HepG2 (cell line): ENCODE measurements around the gene UCP2. TPM values are rescaled to one million over a fixed set of nuclear protein-coding genes. Genes with fewer than 3 reads are reported as not detected.

ENCODE experiments used
- ATAC-seq: fragments of 200-7000 bp; cut with Tn5 transposase; 3 replicates; pipeline ENCODE4 v1.9.1; 2020; ENCODE audit warnings: mild to moderate bottlenecking, moderate library complexity
- BruUV-seq: library from RNA; stranded (reverse); fragments of 400-500 nt; replicated peaks from 2 replicates; lab custom pipeline; 2021; lab: Mats Ljungman, UMichigan
- CTCF ChIA-PET: fragments of 300-600 bp; formaldehyde crosslinking; extraction: SDS; loops from one replicate; lab custom pipeline; 2021; ENCODE audit warnings: low total read pairs, inconsistent platforms, low intra/inter-chr PET ratio; lab: Yijun Ruan, JAX
- POLR2A ChIA-PET: fragments of 350-600 bp; sonication (Branson Sonifier 250); formaldehyde crosslinking; loops from one replicate; lab custom pipeline; 2020; ENCODE audit warnings: antibody characterized with exemption, inconsistent platforms; lab: Yijun Ruan, JAX
- DNase-seq: peaks from one replicate; pipeline ENCODE4 v3.0.0-alpha.2; 2015; ENCODE audit warnings: low spot score
- FAIRE-seq: peaks from 3 replicates; lab custom pipeline; 2011; peaks lifted over from hg19 to GRCh38; lab: Jason Lieb, UNC
- H2AFZ ChIP-seq: one replicate; pipeline ENCODE4 v1.6.1; 2011; ENCODE audit warnings: low read length, inconsistent platforms
- H3K27ac ChIP-seq: fragments of 300-600 bp; 3 replicates; pipeline ENCODE4 v1.8.0; 2011; ENCODE audit warnings: mixed run types, mild to moderate bottlenecking, mixed read lengths, low read length, inconsistent platforms; ENCODE audit not compliant: insufficient read depth; ENCODE audit errors: extremely low read length
- H3K27me3 ChIP-seq, 2 experiments: fragments of 200-600 bp in 1 of 2; 2 replicates in 1 of 2; 3 replicates in 1 of 2; pipeline versions ENCODE4 v1.6.0 to v1.8.0; 2011; ENCODE audit warnings: low read length in 2 of 2, mild to moderate bottlenecking in 2 of 2, moderate library complexity in 2 of 2, inconsistent platforms in 1 of 2; ENCODE audit not compliant: insufficient read depth in 2 of 2, control insufficient read depth in 1 of 2
- H3K36me3 ChIP-seq, 2 experiments: fragments of 200-600 bp in 1 of 2; replicated peaks in 1 of 2; 2 replicates in 1 of 2; 3 replicates in 1 of 2; pipeline versions ENCODE4 v1.5.1 to v1.8.0; 2011; ENCODE audit warnings: low read length in 2 of 2, inconsistent platforms in 1 of 2; ENCODE audit not compliant: insufficient read depth in 2 of 2, control insufficient read depth in 1 of 2
- H3K4me1 ChIP-seq: 2 replicates; pipeline ENCODE4 v1.5.1; 2012; ENCODE audit warnings: low read length, inconsistent platforms; ENCODE audit not compliant: insufficient read depth
- H3K4me2 ChIP-seq: 2 replicates; pipeline ENCODE4 v1.6.0; 2011; ENCODE audit warnings: low read depth, low read length, inconsistent platforms
- H3K4me3 ChIP-seq, 3 experiments: fragments of 200-600 bp in 1 of 3; sonication (generic), shearing (Covaris generic) in 1 of 3; replicated peaks in 1 of 3; 2 replicates each; pipeline ENCODE4 v1.5.1; 2011 to 2016; ENCODE audit warnings: low read length in 3 of 3, inconsistent platforms in 2 of 3, low read depth in 2 of 3, mild to moderate bottlenecking in 2 of 3, control low read depth in 1 of 3, mixed read lengths in 1 of 3; ENCODE audit not compliant: insufficient read depth in 1 of 3
- H3K79me2 ChIP-seq: one replicate; pipeline ENCODE4 v1.6.1; 2011; ENCODE audit warnings: low read length, inconsistent platforms; ENCODE audit not compliant: insufficient read depth
- H3K9ac ChIP-seq: 2 replicates; pipeline ENCODE4 v1.6.0; 2011; ENCODE audit warnings: mild to moderate bottlenecking, low read depth, low read length, inconsistent platforms; ENCODE audit not compliant: insufficient read depth
- H3K9me3 ChIP-seq: 2 replicates; pipeline ENCODE4 v1.5.1; 2012; ENCODE audit warnings: mild to moderate bottlenecking, low read length
- H4K20me1 ChIP-seq: 2 replicates; pipeline ENCODE4 v1.6.0; 2011; ENCODE audit warnings: inconsistent platforms, mild to moderate bottlenecking, low read length, moderate library complexity; ENCODE audit not compliant: insufficient read depth
- CREBL2 ChIP-seq: sonication (generic); formaldehyde crosslinking; IDR thresholded peaks from 2 replicates; pipeline ENCODE4 v1.8.1; 2023; ENCODE audit warnings: missing genetic modification reagents, mild to moderate bottlenecking, borderline replicate concordance
- ERF ChIP-seq: IDR thresholded peaks from 2 replicates; pipeline ENCODE4 v1.6.1; 2018; ENCODE audit warnings: missing biosample characterization, missing genetic modification reagents
- JDP2 ChIP-seq: sonication (generic); formaldehyde crosslinking; IDR thresholded peaks from 2 replicates; pipeline ENCODE4 v1.8.1; 2022; ENCODE audit warnings: missing genetic modification reagents, borderline replicate concordance
- MBD4 ChIP-seq: IDR thresholded peaks from 2 replicates; pipeline ENCODE4 v1.6.1; 2012; ENCODE audit warnings: low read length, inconsistent platforms, borderline replicate concordance
- POLR2AphosphoS5 ChIP-seq: IDR thresholded peaks from 2 replicates; pipeline ENCODE4 v1.6.1; 2012; ENCODE audit warnings: low read depth, low read length
- RAD51 ChIP-seq: fragments of 450-650 bp; IDR thresholded peaks from 2 replicates; pipeline ENCODE4 v1.6.1; 2016; ENCODE audit warnings: borderline replicate concordance
- SKIL ChIP-seq: sonication (generic); formaldehyde crosslinking; IDR thresholded peaks from 2 replicates; pipeline ENCODE4 v1.8.0; 2022; ENCODE audit warnings: missing genetic modification reagents, mild to moderate bottlenecking, moderate library complexity, borderline replicate concordance
- TBL1XR1 ChIP-seq: fragments of 150-350 bp; IDR thresholded peaks from 2 replicates; pipeline ENCODE4 v1.6.1; 2014; ENCODE audit warnings: borderline replicate concordance, low read length; ENCODE audit not compliant: partially characterized antibody
- ZNF264 ChIP-seq: sonication (generic); formaldehyde crosslinking; IDR thresholded peaks from 2 replicates; pipeline ENCODE4 v1.4.0; 2020; ENCODE audit warnings: missing genetic modification reagents
- ZNF274 ChIP-seq: sonication (generic); formaldehyde crosslinking; IDR thresholded peaks from 2 replicates; pipeline ENCODE4 v1.5.1; 2020; ENCODE audit warnings: mild to moderate bottlenecking, missing genetic modification reagents
- ZNF549 ChIP-seq: sonication (generic); formaldehyde crosslinking; IDR thresholded peaks from 2 replicates; pipeline ENCODE4 v1.5.0; 2020; ENCODE audit warnings: missing genetic modification reagents
- ZNF605 ChIP-seq: sonication (generic); formaldehyde crosslinking; IDR thresholded peaks from 2 replicates; pipeline ENCODE4 v1.8.0; 2022; ENCODE audit warnings: mild to moderate bottlenecking, missing genetic modification reagents
- ZNF891 ChIP-seq: sonication (generic); formaldehyde crosslinking; IDR thresholded peaks from 2 replicates; pipeline ENCODE4 v1.5.0; 2020; ENCODE audit warnings: mild to moderate bottlenecking, missing genetic modification reagents
- ZSCAN5A ChIP-seq: sonication (generic); formaldehyde crosslinking; IDR thresholded peaks from 2 replicates; pipeline ENCODE4 v1.8.0; 2022; ENCODE audit warnings: mild to moderate bottlenecking, missing genetic modification reagents, borderline replicate concordance
- WGBS: methylation state at CpG from one replicate; pipeline ENCODE4 v1.1.6; 2017; ENCODE audit warnings: low lambda C conversion rate; 5-methylcytosine and 5-hydroxymethylcytosine counted together
- in situ Hi-C: cut with HindIII; loops from 2 replicates; pipeline ENCODE4 v1.10.0; 2017; ENCODE audit warnings: low pct_unique_long_range_greater_than_20kb; ENCODE audit not compliant: extremely low pct_ligation_motif_present
- intact Hi-C: fragments of 100-400 bp; cut with micrococcal nuclease; formaldehyde crosslinking; loops from one replicate; pipeline ENCODE4 v1.10.0; 2022; ENCODE audit not compliant: unreplicated experiment
- polyA plus RNA-seq, 8 experiments: library from polyadenylated mRNA; depleted of rRNA in 3 of 8; stranded (reverse) in 7 of 8; unstranded in 1 of 8; fragments of >200 nt; fragmentation: Illumina TruSeq in 4 of 8; extraction: Trizol in 4 of 8; gene quantifications; 2 replicates each; pipeline versions ENCODE4 v1.2.1 to v1.2.3, GENCODE V29; 2011 to 2016; ENCODE audit warnings: low read depth in 4 of 8, missing spikeins in 1 of 8, mixed read lengths in 1 of 8; ENCODE audit not compliant: insufficient read depth in 1 of 8
- total RNA-seq, 5 experiments: library from RNA; depleted of rRNA; stranded (reverse); fragments of >200 nt; fragmentation: Illumina TruSeq; extraction: Trizol; gene quantifications; 2 replicates each; pipeline ENCODE4 v1.2.3, GENCODE V29; 2016; ENCODE audit warnings: low read depth in 1 of 5

UCP2 gene
- total and polyA plus RNA-seq, 2 of the 13 experiments (the other 11 are each of a cell fraction or from before 2014, with no cell fraction given) = 2.7 to 3.2 TPM

DNA sequence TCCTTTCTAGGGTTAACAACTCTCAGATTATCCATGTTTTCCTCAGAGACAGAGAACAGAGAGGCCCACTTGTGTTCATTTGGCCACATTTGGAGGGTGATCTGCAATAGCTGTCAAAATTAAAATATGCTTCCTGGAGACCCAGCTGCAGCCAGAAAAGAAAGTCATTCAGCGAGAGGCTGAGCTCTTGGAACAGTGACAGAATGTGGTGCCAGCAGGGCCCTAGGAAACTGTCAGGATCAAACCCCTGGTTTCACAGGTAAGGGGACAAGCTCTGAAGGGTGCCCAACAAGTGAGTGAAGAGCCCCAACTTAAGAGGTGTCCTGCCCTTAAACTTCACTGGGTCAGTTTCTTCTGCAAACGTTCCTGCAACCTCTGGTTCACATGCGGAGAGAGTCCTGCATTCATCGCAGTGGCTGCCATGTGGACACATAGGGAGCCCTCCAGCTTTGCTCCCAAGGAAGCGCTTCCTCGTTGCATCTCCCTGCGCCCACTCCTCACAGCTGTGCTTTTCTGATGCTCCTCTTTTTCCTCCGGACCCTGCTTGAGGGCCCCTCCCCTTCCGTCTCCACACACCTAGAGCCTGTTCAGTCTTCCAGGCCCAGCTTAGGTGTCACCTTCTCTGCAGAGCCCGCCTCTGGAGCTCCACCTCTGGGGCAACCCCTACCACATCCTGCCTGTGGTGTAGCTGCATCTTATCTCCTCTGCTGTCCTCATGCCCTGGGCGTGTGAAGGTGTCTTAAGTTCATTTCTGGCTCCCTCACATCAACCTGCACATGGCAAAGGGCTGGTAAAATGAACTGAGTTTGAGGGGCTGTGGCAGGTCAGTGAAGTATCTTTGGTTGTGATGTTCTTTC lies 22.3 kb upstream of the UCP2 start:
- Histone ChIP-seq H3K9me3 (no peaks in the 10 kb centered on the region), H3K27ac (no peak overlapping the region), H3K27me3 (no peaks in the 10 kb centered on the region), H4K20me1 (no peaks in the 10 kb centered on the region), H3K36me3 (no peaks in the 10 kb centered on the region), H3K4me3 (no peak overlapping the region), H3K79me2 (no peaks in the 10 kb centered on the region), H3K4me2 (no peak overlapping the region), H3K4me1 (peaks cover 48% of the 10 kb centered on the region), H2AFZ (no peak overlapping the region), H3K9ac (no peak overlapping the region)
- in situ Hi-C loops (no loop called here), intact Hi-C loops (no loop called here)
- TF ChIP-seq MBD4 (no peak), ZNF891 (CRISPR knock-in tag) (no peak), TBL1XR1 (no peak), ERF (no peak), ZNF264 (no peak), RAD51 (no peak), ZNF549 (no peak)
- DNase-seq = no peak
- 68% methylated on average over 10 of the region's 11 CpGs for WGBS
- ChIA-PET CTCF (no interaction called here), POLR2A (interaction anchor here (1.3 kb wide), 1 partner anchor 13 kb away, joined by 3 read pairs; no protein-coding TSS in a partner anchor)
- peak; percentile 43 for ATAC-seq
- no peak for FAIRE-seq
- no TSS peak for BruUV-seq

DNA sequence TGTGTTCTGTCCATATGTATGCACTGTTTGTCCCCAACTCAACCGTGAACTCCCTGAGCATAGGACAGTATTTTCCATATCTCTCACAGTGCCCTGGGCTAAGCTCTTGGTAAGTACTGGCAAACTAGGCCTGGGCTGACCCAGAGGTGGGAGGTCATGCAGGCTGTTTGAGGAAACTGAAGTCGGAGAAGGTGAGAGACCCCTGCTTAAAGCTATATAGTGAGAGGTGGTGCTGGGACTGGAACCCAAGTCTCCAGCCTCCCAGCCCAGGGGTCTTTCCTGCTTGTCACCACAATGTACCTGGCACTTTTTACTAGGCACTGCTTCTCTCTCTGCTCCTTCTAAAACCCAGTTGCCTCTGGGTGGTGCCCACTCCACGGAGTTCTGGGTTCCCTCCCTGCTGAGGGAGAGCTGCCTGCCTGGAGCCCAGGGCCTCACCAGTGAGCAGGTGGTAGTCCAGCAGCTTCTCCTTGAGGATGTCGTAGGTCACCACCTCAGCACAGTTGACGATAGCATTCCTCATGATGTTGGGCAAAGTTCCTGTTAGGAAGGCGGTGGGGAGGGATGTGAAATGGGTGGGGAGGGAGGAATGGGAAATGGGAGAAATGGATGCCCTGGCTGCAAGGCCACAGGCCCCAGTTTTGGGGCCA lies 21.5 kb upstream of the UCP2 start:
- ATAC-seq (no peak), FAIRE-seq (no peak), DNase-seq (no peak)
- ChIA-PET CTCF (no interaction called here), POLR2A (no interaction called here)
- Histone ChIP-seq H3K4me1 (peaks cover 46% of the 10 kb centered on the region), H3K9me3 (no peaks in the 10 kb centered on the region), H3K79me2 (no peaks in the 10 kb centered on the region), H4K20me1 (no peaks in the 10 kb centered on the region), H3K4me2 (no peak overlapping the region), H3K27me3 (no peaks in the 10 kb centered on the region), H3K27ac (no peak overlapping the region), H2AFZ (no peak overlapping the region), H3K9ac (no peak overlapping the region), H3K36me3 (no peaks in the 10 kb centered on the region), H3K4me3 (no peak overlapping the region)
- BruUV-seq = no TSS peak
- in situ Hi-C loops (no loop called here), intact Hi-C loops (no loop called here)
- 75% methylated on average over 6 of the region's 6 CpGs for WGBS
- no peak for TF ChIP-seq POLR2AphosphoS5
- TF ChIP-seq ZNF264 = no peak
- no peak for TF ChIP-seq ZNF274 (CRISPR knock-in tag)
- no peak for TF ChIP-seq JDP2 (CRISPR knock-in tag)
- TF ChIP-seq ZSCAN5A (CRISPR knock-in tag) = no peak
- TF ChIP-seq SKIL = no peak
- no peak for TF ChIP-seq ZNF605 (CRISPR knock-in tag)
- no peak for TF ChIP-seq CREBL2
